HepG2 (cell line): ENCODE data around the gene P2RX3. TPM values are rescaled to one million over a fixed set of nuclear protein-coding genes. Genes with fewer than 3 reads are reported as not detected.

Experiments
- ATAC-seq: fragments of 200-7000 bp; cut with Tn5 transposase; 3 replicates; pipeline ENCODE4 v1.9.1; 2020; ENCODE audit warnings: mild to moderate bottlenecking, moderate library complexity
- BruUV-seq: library from RNA; stranded (reverse); fragments of 400-500 nt; replicated peaks from 2 replicates; lab custom pipeline; 2021; lab: Mats Ljungman, UMichigan
- CTCF ChIA-PET: fragments of 300-600 bp; formaldehyde crosslinking; extraction: SDS; loops from one replicate; lab custom pipeline; 2021; ENCODE audit warnings: low total read pairs, inconsistent platforms, low intra/inter-chr PET ratio; lab: Yijun Ruan, JAX
- POLR2A ChIA-PET: fragments of 350-600 bp; sonication (Branson Sonifier 250); formaldehyde crosslinking; loops from one replicate; lab custom pipeline; 2020; ENCODE audit warnings: antibody characterized with exemption, inconsistent platforms; lab: Yijun Ruan, JAX
- DNase-seq: peaks from one replicate; pipeline ENCODE4 v3.0.0-alpha.2; 2015; ENCODE audit warnings: low spot score
- FAIRE-seq: peaks from 3 replicates; lab custom pipeline; 2011; peaks lifted over from hg19 to GRCh38; lab: Jason Lieb, UNC
- H2AFZ ChIP-seq: one replicate; pipeline ENCODE4 v1.6.1; 2011; ENCODE audit warnings: low read length, inconsistent platforms
- H3K27ac ChIP-seq: fragments of 300-600 bp; 3 replicates; pipeline ENCODE4 v1.8.0; 2011; ENCODE audit warnings: mixed run types, mild to moderate bottlenecking, mixed read lengths, low read length, inconsistent platforms; ENCODE audit not compliant: insufficient read depth; ENCODE audit errors: extremely low read length
- H3K27me3 ChIP-seq, 2 experiments: fragments of 200-600 bp in 1 of 2; 2 replicates in 1 of 2; 3 replicates in 1 of 2; pipeline versions ENCODE4 v1.6.0 to v1.8.0; 2011; ENCODE audit warnings: low read length in 2 of 2, mild to moderate bottlenecking in 2 of 2, moderate library complexity in 2 of 2, inconsistent platforms in 1 of 2; ENCODE audit not compliant: insufficient read depth in 2 of 2, control insufficient read depth in 1 of 2
- H3K36me3 ChIP-seq, 2 experiments: fragments of 200-600 bp in 1 of 2; replicated peaks in 1 of 2; 2 replicates in 1 of 2; 3 replicates in 1 of 2; pipeline versions ENCODE4 v1.5.1 to v1.8.0; 2011; ENCODE audit warnings: low read length in 2 of 2, inconsistent platforms in 1 of 2; ENCODE audit not compliant: insufficient read depth in 2 of 2, control insufficient read depth in 1 of 2
- H3K4me1 ChIP-seq: 2 replicates; pipeline ENCODE4 v1.5.1; 2012; ENCODE audit warnings: low read length, inconsistent platforms; ENCODE audit not compliant: insufficient read depth
- H3K4me2 ChIP-seq: 2 replicates; pipeline ENCODE4 v1.6.0; 2011; ENCODE audit warnings: low read depth, low read length, inconsistent platforms
- H3K4me3 ChIP-seq, 3 experiments: fragments of 200-600 bp in 1 of 3; sonication (generic), shearing (Covaris generic) in 1 of 3; replicated peaks in 1 of 3; 2 replicates each; pipeline ENCODE4 v1.5.1; 2011 to 2016; ENCODE audit warnings: low read length in 3 of 3, inconsistent platforms in 2 of 3, low read depth in 2 of 3, mild to moderate bottlenecking in 2 of 3, control low read depth in 1 of 3, mixed read lengths in 1 of 3; ENCODE audit not compliant: insufficient read depth in 1 of 3
- H3K79me2 ChIP-seq: one replicate; pipeline ENCODE4 v1.6.1; 2011; ENCODE audit warnings: low read length, inconsistent platforms; ENCODE audit not compliant: insufficient read depth
- H3K9ac ChIP-seq: 2 replicates; pipeline ENCODE4 v1.6.0; 2011; ENCODE audit warnings: mild to moderate bottlenecking, low read depth, low read length, inconsistent platforms; ENCODE audit not compliant: insufficient read depth
- H3K9me3 ChIP-seq: 2 replicates; pipeline ENCODE4 v1.5.1; 2012; ENCODE audit warnings: mild to moderate bottlenecking, low read length
- H4K20me1 ChIP-seq: 2 replicates; pipeline ENCODE4 v1.6.0; 2011; ENCODE audit warnings: inconsistent platforms, mild to moderate bottlenecking, low read length, moderate library complexity; ENCODE audit not compliant: insufficient read depth
- CEBPG ChIP-seq: IDR thresholded peaks from 2 replicates; pipeline ENCODE4 v1.6.1; 2016
- CERS6 ChIP-seq: sonication (generic); formaldehyde crosslinking; IDR thresholded peaks from 2 replicates; pipeline ENCODE4 v1.5.0; 2020; ENCODE audit warnings: missing genetic modification reagents
- DPF2 ChIP-seq: sonication (generic); formaldehyde crosslinking; IDR thresholded peaks from 2 replicates; pipeline ENCODE4 v1.4.0; 2020; ENCODE audit warnings: mild to moderate bottlenecking, low read depth, missing genetic modification reagents, borderline replicate concordance
- GFI1 ChIP-seq: sonication (generic); formaldehyde crosslinking; IDR thresholded peaks from 2 replicates; pipeline ENCODE4 v1.5.0; 2020; ENCODE audit warnings: missing genetic modification reagents, mild to moderate bottlenecking, borderline replicate concordance
- HNF4A ChIP-seq: sonication (generic); formaldehyde crosslinking; IDR thresholded peaks from 2 replicates; pipeline ENCODE4 v1.4.0; 2020; ENCODE audit warnings: missing genetic modification reagents
- MBNL3 ChIP-seq: fragments of 250-450 bp; sonication (Bioruptor Pico); conservative IDR thresholded peaks from 2 replicates; pipeline ENCODE4 v1.8.0; 2022; ENCODE audit warnings: mild to moderate bottlenecking, inconsistent platforms
- MTA3 ChIP-seq: sonication (generic); formaldehyde crosslinking; IDR thresholded peaks from 2 replicates; pipeline ENCODE4 v1.4.0; 2020; ENCODE audit warnings: missing genetic modification reagents
- MXD3 ChIP-seq: IDR thresholded peaks from 2 replicates; pipeline ENCODE4 v1.6.1; 2016; ENCODE audit warnings: mild to moderate bottlenecking, missing biosample characterization, missing genetic modification reagents
- SETDB1 ChIP-seq: sonication (generic); formaldehyde crosslinking; IDR thresholded peaks from 2 replicates; pipeline ENCODE4 v1.5.1; 2020; ENCODE audit warnings: missing genetic modification reagents, mild to moderate bottlenecking, borderline replicate concordance
- SMAD9 ChIP-seq: sonication (generic); formaldehyde crosslinking; IDR thresholded peaks from 2 replicates; pipeline ENCODE4 v1.5.1; 2020; ENCODE audit warnings: mild to moderate bottlenecking, missing genetic modification reagents
- SUZ12 ChIP-seq: fragments of 150-350 bp; IDR thresholded peaks from 2 replicates; pipeline ENCODE4 v1.6.1; 2014; ENCODE audit warnings: low read depth, low read length
- TCF7L2 ChIP-seq: IDR thresholded peaks from 2 replicates; pipeline ENCODE4 v1.6.1; 2011; ENCODE audit warnings: mild to moderate bottlenecking, low read depth, low read length, moderate library complexity
- TRIM24 ChIP-seq: sonication (generic); formaldehyde crosslinking; IDR thresholded peaks from 2 replicates; pipeline ENCODE4 v1.8.0; 2022; ENCODE audit warnings: mild to moderate bottlenecking, missing genetic modification reagents
- ZBTB34 ChIP-seq: sonication (generic); formaldehyde crosslinking; IDR thresholded peaks from 2 replicates; pipeline ENCODE4 v1.8.0; 2022; ENCODE audit warnings: mild to moderate bottlenecking, missing genetic modification reagents
- ZBTB46 ChIP-seq: sonication (generic); formaldehyde crosslinking; IDR thresholded peaks from 2 replicates; pipeline ENCODE4 v1.4.0; 2020; ENCODE audit warnings: mild to moderate bottlenecking, missing genetic modification reagents, borderline replicate concordance
- ZFP41 ChIP-seq: sonication (generic); formaldehyde crosslinking; IDR thresholded peaks from 2 replicates; pipeline ENCODE4 v1.4.0; 2020; ENCODE audit warnings: mild to moderate bottlenecking, missing genetic modification reagents, borderline replicate concordance
- ZFP82 ChIP-seq: sonication (generic); formaldehyde crosslinking; IDR thresholded peaks from 2 replicates; pipeline ENCODE4 v1.5.1; 2020; ENCODE audit warnings: mild to moderate bottlenecking, missing genetic modification reagents, borderline replicate concordance
- ZNF263 ChIP-seq: sonication (generic); formaldehyde crosslinking; IDR thresholded peaks from 2 replicates; pipeline ENCODE4 v1.4.0; 2020; ENCODE audit warnings: missing genetic modification reagents
- ZNF337 ChIP-seq: sonication (generic); formaldehyde crosslinking; IDR thresholded peaks from 2 replicates; pipeline ENCODE4 v1.5.1; 2020; ENCODE audit warnings: missing genetic modification reagents, low read depth, mild to moderate bottlenecking, borderline replicate concordance
- ZNF614 ChIP-seq: IDR thresholded peaks from 2 replicates; pipeline ENCODE4 v1.6.1; 2018; ENCODE audit warnings: missing biosample characterization, missing genetic modification reagents, inconsistent platforms, borderline replicate concordance
- WGBS: methylation state at CpG from one replicate; pipeline ENCODE4 v1.1.6; 2017; ENCODE audit warnings: low lambda C conversion rate; 5-methylcytosine and 5-hydroxymethylcytosine counted together
- in situ Hi-C: cut with HindIII; loops from 2 replicates; pipeline ENCODE4 v1.10.0; 2017; ENCODE audit warnings: low pct_unique_long_range_greater_than_20kb; ENCODE audit not compliant: extremely low pct_ligation_motif_present
- intact Hi-C: fragments of 100-400 bp; cut with micrococcal nuclease; formaldehyde crosslinking; loops from one replicate; pipeline ENCODE4 v1.10.0; 2022; ENCODE audit not compliant: unreplicated experiment
- polyA plus RNA-seq, 8 experiments: library from polyadenylated mRNA; depleted of rRNA in 3 of 8; stranded (reverse) in 7 of 8; unstranded in 1 of 8; fragments of >200 nt; fragmentation: Illumina TruSeq in 4 of 8; extraction: Trizol in 4 of 8; gene quantifications; 2 replicates each; pipeline versions ENCODE4 v1.2.1 to v1.2.3, GENCODE V29; 2011 to 2016; ENCODE audit warnings: low read depth in 4 of 8, missing spikeins in 1 of 8, mixed read lengths in 1 of 8; ENCODE audit not compliant: insufficient read depth in 1 of 8
- total RNA-seq, 5 experiments: library from RNA; depleted of rRNA; stranded (reverse); fragments of >200 nt; fragmentation: Illumina TruSeq; extraction: Trizol; gene quantifications; 2 replicates each; pipeline ENCODE4 v1.2.3, GENCODE V29; 2016; ENCODE audit warnings: low read depth in 1 of 5

P2RX3 gene
- total and polyA plus RNA-seq, 2 of the 13 experiments (the other 11 are each of a cell fraction or from before 2014, with no cell fraction given): 0.08 TPM; not detected in 1

- TF ChIP-seq SETDB1 (CRISPR knock-in tag): no peak
- no peak for TF ChIP-seq ZNF614 (CRISPR knock-in tag)
- no peak for TF ChIP-seq ZFP82 (CRISPR knock-in tag)
- no peak for TF ChIP-seq HNF4A (CRISPR knock-in tag)
- no peak for TF ChIP-seq ZFP41
- TF ChIP-seq, all 625 proteins: peak for 0
These were observed 23.8 kb upstream of the P2RX3 start (continued) for GRCh38 chr11:57314221-57314973.

DNA sequence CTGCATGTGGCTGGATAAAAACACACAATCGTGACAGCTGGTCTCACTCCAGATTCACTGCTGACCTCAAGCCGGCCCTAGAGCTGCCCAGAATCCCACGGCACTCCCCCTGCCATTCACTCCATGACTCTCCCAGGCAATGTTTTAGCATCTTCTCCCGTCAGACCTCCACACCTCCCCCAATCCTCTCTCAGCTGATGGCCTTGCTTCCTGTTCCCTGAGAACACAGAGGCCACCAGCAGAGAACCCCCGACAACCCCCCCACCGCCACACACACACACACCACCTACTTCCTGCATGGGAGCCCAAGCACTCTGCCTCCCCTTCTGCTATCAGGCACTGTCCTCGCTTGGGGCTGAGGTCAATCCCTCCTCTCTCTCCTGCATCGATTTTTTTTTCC lies 22.7 kb upstream of the P2RX3 start:
- Histone ChIP-seq H2AFZ (no peak overlapping the region), H4K20me1 (0 out of 2 replicates have a peak, but pooled peaks cover 6% of the 10 kb centered on the region), H3K4me1 (peaks cover 37% of the 10 kb centered on the region), H3K79me2 (no peaks in the 10 kb centered on the region), H3K27me3 (no peaks in the 10 kb centered on the region), H3K4me2 (no peak overlapping the region), H3K9me3 (no peaks in the 10 kb centered on the region), H3K4me3 (no peak overlapping the region), H3K36me3 (peaks cover 29 to 46% of the 10 kb centered on the region in 2 experiments; a peak in 4 of 5 replicates), H3K27ac (no peak overlapping the region), H3K9ac (no peak overlapping the region)
- WGBS: 86% methylated on average over 8 of the region's 8 CpGs
- BruUV-seq: no TSS peak
- no peak for ATAC-seq
- no peak for DNase-seq
- FAIRE-seq: no peak
- in situ Hi-C loops: no loop called here
- intact Hi-C loops: no loop called here
- ChIA-PET POLR2A (interaction anchor here (2.1 kb wide), 1 partner anchor 10 kb away, joined by 7 read pairs; the partner anchor contains the start of gene TNKS1BP1), CTCF (no interaction called here)
- TF ChIP-seq MTA3 (CRISPR knock-in tag) (no peak), CEBPG (CRISPR knock-in tag) (no peak), SMAD9 (CRISPR knock-in tag) (no peak), ZNF263 (no peak), MXD3 (CRISPR knock-in tag) (no peak), TCF7L2 (no peak), ZBTB34 (CRISPR knock-in tag) (no peak), DPF2 (CRISPR knock-in tag) (no peak), ZNF337 (CRISPR knock-in tag) (no peak), SUZ12 (no peak), ZBTB46 (CRISPR knock-in tag) (no peak), GFI1 (CRISPR knock-in tag) (no peak), MBNL3 (CRISPR knock-in tag) (no peak), CERS6 (no peak), TRIM24 (CRISPR knock-in tag) (no peak)
